Prostate gland (tissue), 2 donors: ENCODE measurements around the gene PMS1. TPM values are rescaled to one million over a fixed set of nuclear protein-coding genes. Genes with fewer than 3 reads are reported as not detected.
A peak's percentile ranks its signal among the peaks of the same experiment; 100 is the strongest.
"Not testable (repeated sequence)": the region's sequence is repeated elsewhere in the genome, so short reads cannot be mapped to it uniquely, and the experiment has no call there.

Experiments used
- DNase-seq: peaks from one replicate; pipeline ENCODE4 v3.0.0-alpha.2; 2019; ENCODE audit warnings: low spot score
- H3K27ac ChIP-seq, 2 donors: fragments of 200-600 bp; sonication (generic); 2 replicates each; pipeline ENCODE4 v1.5.1; 2017 to 2019
- H3K27me3 ChIP-seq: fragments of 200-600 bp; sonication (generic); replicated peaks from 2 replicates; pipeline ENCODE4 v1.5.1; 2019; ENCODE audit not compliant: insufficient read depth
- H3K36me3 ChIP-seq, 2 donors: fragments of 200-600 bp; sonication (generic); 1 replicate in 1 of 2; 2 replicates in 1 of 2; pipeline versions ENCODE4 v1.5.1 to v1.8.1; 2017 to 2019
- H3K4me1 ChIP-seq: fragments of 200-600 bp; sonication (generic); replicated peaks from 2 replicates; pipeline ENCODE4 v1.5.1; 2019
- H3K4me3 ChIP-seq, 2 donors: fragments of 200-600 bp; sonication (generic); 2 replicates each; pipeline ENCODE4 v1.5.1; 2017 to 2019
- H3K9me3 ChIP-seq: fragments of 200-600 bp; sonication (generic); 2 replicates; pipeline ENCODE4 v1.5.1; 2017
- POLR2A ChIP-seq: fragments of 450-650 bp; IDR thresholded peaks from one replicate; pipeline ENCODE4 v1.6.1; 2016; ENCODE audit warnings: antibody characterized with exemption, mild to moderate bottlenecking
- POLR2AphosphoS5 ChIP-seq: sonication (generic); formaldehyde crosslinking; IDR thresholded peaks from one replicate; pipeline ENCODE4 v1.6.1; 2017; ENCODE audit warnings: antibody characterized with exemption
- WGBS: methylation state at CpG from one replicate; pipeline ENCODE4 v1.1.5; 2018; 5-methylcytosine and 5-hydroxymethylcytosine counted together
- intact Hi-C: fragments of 100-400 bp; cut with DNase I; formaldehyde crosslinking; loops from one replicate; pipeline ENCODE4 v1.14.2; 2022
- total RNA-seq, 2 donors: library from RNA; depleted of rRNA; stranded (reverse); fragments of >200 nt; gene quantifications; one replicate each; pipeline ENCODE4 v1.1.0, GENCODE V29; 2016
- TF ChIP-seq, protein P1 (sequence below), 4 experiments: fragments of 200-600 bp in 2 of 4; fragments of 450-650 bp in 2 of 4; sonication (generic) in 2 of 4; IDR thresholded peaks; 1 replicate in 3 of 4; 2 replicates in 1 of 4; pipeline ENCODE4 v1.5.1; 2016 to 2019; ENCODE audit warnings: antibody characterized with exemption in 4 of 4, mild to moderate bottlenecking in 2 of 4, moderate library complexity in 2 of 4

PMS1 gene
- 10 to 100 TPM; 22.3 to 23.8 TPM for total RNA-seq

DNA sequence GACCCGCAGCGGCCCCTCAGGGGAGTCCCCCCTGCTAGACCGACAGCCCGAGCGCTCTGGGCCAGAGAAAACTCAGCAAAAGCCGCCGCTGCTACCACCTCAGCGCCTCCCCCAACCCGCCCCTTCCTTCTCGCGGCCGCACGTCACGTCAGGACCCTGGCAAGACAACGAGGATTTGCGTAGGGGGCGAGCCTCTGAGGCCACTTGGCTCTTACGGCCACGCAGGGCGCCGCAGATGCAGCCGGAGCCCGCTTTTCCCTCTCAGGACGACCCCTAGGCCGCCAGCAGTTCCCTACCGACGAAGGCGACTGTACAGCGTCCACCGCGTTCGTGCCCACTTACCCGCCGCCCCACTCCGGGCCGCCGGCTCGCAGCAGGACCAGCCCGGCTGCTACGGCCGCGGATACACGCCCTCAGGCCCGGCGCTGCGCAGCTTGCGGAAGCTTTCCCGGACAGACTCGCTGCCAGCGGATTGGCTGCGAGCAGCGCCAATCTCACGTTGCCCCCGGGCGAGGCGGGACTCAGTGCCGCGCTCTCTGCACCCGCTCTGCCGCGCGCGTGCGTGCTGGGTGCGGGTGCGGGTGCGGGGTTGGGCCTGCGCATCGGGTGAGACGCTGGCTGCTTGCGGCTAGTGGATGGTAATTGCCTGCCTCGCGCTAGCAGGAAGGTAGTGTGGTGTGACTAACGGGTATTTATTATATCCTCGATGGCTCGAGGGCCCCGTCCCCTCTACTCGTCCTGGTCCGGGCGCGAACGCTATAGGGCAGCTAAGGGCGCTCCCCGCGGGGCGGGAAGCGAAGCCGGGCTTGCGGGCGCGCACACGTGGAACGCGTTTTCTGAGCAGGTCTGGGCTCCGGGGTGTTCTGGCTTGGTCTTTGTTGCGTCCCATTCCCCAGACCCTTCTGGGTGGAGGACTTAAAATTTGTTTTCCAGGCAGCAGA lies at the start of gene PMS1, which contains the start of gene ORMDL1:
Gene PMS1, plus strand, starts transcription at position 524 of the 941 bp plus-strand sequence. CDS start 7,360 bp downstream, outside the sequence.
Gene ORMDL1, minus strand, starts transcription at position 413 of the 941 bp plus-strand sequence. CDS start 1,744 bp downstream, outside the sequence.
- Histone ChIP-seq H3K4me3 (peak within 1 kb of the TSS; percentile 78 to 80), H3K36me3 (no peaks in the 10 kb centered on the region), H3K4me1 (no peaks in the 10 kb centered on the region), H3K27ac (peak within 1 kb of the TSS; percentile 94 to 96), H3K9me3 (no peaks in the 10 kb centered on the region), H3K27me3 (no peaks in the 10 kb centered on the region)
- TF ChIP-seq POLR2A (peak; percentile 80), POLR2AphosphoS5 (peak; percentile 90)
- TF ChIP-seq, protein P1, sequence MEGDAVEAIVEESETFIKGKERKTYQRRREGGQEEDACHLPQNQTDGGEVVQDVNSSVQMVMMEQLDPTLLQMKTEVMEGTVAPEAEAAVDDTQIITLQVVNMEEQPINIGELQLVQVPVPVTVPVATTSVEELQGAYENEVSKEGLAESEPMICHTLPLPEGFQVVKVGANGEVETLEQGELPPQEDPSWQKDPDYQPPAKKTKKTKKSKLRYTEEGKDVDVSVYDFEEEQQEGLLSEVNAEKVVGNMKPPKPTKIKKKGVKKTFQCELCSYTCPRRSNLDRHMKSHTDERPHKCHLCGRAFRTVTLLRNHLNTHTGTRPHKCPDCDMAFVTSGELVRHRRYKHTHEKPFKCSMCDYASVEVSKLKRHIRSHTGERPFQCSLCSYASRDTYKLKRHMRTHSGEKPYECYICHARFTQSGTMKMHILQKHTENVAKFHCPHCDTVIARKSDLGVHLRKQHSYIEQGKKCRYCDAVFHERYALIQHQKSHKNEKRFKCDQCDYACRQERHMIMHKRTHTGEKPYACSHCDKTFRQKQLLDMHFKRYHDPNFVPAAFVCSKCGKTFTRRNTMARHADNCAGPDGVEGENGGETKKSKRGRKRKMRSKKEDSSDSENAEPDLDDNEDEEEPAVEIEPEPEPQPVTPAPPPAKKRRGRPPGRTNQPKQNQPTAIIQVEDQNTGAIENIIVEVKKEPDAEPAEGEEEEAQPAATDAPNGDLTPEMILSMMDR (IDR thresholded peaks at IDR 0.05) = no peak
- peak; percentile 95 for DNase-seq
- under 1% methylated on average over 59 of the region's 96 CpGs for WGBS
- intact Hi-C loops = loop anchor here (10.0 kb wide), 1 partner anchor 531 kb away; the partner anchor contains the start of gene HIBCH

DNA sequence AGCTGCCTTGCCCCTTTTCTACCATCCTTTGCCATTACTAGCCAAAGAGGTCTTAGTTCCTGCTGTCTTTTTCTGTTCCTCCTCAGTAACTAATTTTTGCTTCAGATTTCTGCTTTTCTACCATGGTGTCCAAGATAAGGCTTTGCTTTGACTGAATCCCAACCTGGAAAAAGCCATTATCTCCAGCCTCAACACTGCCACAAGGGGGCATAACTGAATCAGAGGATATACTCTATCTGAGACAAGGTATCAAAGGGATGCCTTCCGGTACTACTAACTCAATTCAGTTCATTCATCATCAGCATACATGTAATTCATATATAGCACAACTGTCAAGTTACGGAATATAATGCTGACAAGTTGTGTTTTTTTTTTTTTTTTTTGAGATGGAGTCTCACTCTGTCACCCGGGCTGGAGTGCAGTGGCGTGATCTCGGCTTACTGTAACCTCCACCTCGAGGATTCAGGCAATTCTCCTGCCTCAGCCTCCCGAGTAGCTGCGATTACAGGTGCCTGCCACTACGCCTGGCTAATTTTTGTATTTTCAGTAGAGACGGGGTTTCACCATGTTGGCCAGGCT lies 33.1 kb upstream of the PMS1 start:
- Histone ChIP-seq H3K4me3 (no peak overlapping the region), H3K4me1 (no peaks in the 10 kb centered on the region), H3K27ac (no peak overlapping the region), H3K27me3 (no peaks in the 10 kb centered on the region), H3K9me3 (no peaks in the 10 kb centered on the region), H3K36me3 (peaks cover 0 to 3% of the 10 kb centered on the region in 2 donors)
- DNase-seq = no peak
- TF ChIP-seq POLR2A = no peak
- TF ChIP-seq, protein P1 (IDR thresholded peaks at IDR 0.05) = peak; percentile 17 to 55 (median 36)
- WGBS = 85% methylated on average over 10 of the region's 10 CpGs
- intact Hi-C loops = loop anchor here (5.0 kb wide), 1 partner anchor 316 kb away; no protein-coding TSS in a partner anchor

DNA sequence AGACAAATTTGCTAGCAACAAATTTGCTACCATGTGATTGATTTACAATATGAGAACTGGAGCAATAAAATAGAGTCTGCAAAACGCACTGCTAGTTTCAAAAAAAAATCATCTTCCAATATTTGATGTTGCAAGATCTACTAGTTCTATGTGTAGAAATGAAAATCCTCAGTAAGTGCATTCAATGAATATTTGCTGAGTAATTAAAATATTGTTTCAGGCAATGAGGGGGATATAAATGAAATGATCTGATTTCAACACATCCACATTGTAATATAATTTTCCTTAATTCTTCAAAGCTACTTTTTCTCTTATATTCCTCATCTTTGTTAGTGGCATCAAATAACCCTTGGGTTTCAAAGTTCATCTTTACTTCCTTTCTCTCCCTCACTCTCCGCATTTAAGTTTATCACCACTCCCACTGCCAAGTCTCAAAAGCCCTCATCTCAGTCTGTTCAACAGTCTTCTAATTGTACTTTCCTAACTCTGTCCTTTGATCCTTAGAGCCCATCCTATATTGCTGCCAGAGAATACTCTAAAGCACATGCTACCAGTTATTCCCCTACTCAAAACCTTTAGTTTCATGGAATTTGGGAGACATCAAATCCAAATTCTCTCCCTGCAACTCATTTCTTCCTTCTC lies 27.8 kb upstream of the PMS1 start:
- 58% methylated on average over 2 of the region's 2 CpGs for WGBS
- TF ChIP-seq POLR2A (no peak), POLR2AphosphoS5 (no peak)
- TF ChIP-seq, protein P1 (IDR thresholded peaks at IDR 0.05) = no peak
- Histone ChIP-seq H3K4me3 (no peak overlapping the region), H3K4me1 (no peaks in the 10 kb centered on the region), H3K27me3 (no peaks in the 10 kb centered on the region), H3K36me3 (no peaks in the 10 kb centered on the region), H3K27ac (no peak overlapping the region), H3K9me3 (no peaks in the 10 kb centered on the region)
- intact Hi-C loops = no loop called here
- DNase-seq = no peak

DNA sequence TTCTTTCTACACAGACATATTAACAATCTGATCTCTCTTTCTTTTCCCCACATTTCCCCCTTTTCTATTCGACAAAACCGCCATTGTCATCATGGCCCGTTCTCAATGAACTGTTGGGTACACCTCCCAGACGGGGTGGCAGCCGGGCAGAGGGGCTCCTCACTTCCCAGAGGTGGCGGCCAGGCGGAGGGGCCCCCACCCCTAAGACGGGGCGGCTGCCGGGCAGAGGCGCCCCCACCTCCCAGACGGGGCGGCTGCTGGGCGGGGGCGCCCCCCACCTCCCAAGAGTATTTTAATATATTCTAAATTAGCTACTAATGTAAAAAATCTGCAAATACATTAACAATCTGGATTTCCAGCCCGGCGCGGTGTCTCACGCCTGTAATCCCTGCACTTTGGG lies 24.1 kb upstream of the PMS1 start:
- H3K27me3 ChIP-seq, intact Hi-C loops, H3K4me3 ChIP-seq, DNase-seq, H3K27ac ChIP-seq, H3K36me3 ChIP-seq, H3K9me3 ChIP-seq, H3K4me1 ChIP-seq: not testable (repeated sequence)
- 95% methylated on average over 19 of the region's 19 CpGs for WGBS

DNA sequence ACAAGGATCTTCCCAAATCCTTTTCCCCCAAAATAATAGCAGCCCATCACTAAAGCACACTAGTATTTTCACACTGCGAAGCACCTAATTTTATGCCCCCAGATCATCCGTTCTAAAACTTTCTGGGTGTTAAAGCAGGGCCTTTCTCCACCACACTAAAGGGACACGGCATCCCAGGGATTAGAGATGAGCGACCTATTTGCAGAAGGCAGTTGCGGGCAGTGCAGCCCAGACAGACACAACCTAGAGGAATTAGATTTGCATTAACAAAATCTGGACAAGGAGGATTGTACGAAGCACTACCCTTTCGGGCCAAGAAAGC lies 22.1 kb upstream of the PMS1 start:
- H3K4me1 ChIP-seq = no peaks in the 10 kb centered on the region
- H3K4me3 ChIP-seq = peak overlapping the region; percentile 66 to 78
- no peaks in the 10 kb centered on the region for H3K9me3 ChIP-seq
- DNase-seq = no peak
- H3K27me3 ChIP-seq = no peaks in the 10 kb centered on the region
- H3K36me3 ChIP-seq = no peaks in the 10 kb centered on the region
- intact Hi-C loops = no loop called here
- 1% methylated on average over 7 of the region's 7 CpGs for WGBS
- peak overlapping the region; percentile 87 to 89 for H3K27ac ChIP-seq
- TF ChIP-seq POLR2A (no peak), POLR2AphosphoS5 (no peak)
- TF ChIP-seq, protein P1 (IDR thresholded peaks at IDR 0.05) = no peak
